Stimulated activated CD8-positive, alpha-beta memory T cell treated with anti-CD3 and anti-CD28 coated beads, Interleukin-2, amount 100 ng/mL, for 48 hours (primary cell): ENCODE results near the gene RELN.

Source experiments
- DNase-seq, 2 donors: peaks; one replicate each; pipeline ENCODE4 v3.0.0-alpha.2; 2020; ENCODE audit warnings: low read depth in 2 of 2

Gene RELN

DNA sequence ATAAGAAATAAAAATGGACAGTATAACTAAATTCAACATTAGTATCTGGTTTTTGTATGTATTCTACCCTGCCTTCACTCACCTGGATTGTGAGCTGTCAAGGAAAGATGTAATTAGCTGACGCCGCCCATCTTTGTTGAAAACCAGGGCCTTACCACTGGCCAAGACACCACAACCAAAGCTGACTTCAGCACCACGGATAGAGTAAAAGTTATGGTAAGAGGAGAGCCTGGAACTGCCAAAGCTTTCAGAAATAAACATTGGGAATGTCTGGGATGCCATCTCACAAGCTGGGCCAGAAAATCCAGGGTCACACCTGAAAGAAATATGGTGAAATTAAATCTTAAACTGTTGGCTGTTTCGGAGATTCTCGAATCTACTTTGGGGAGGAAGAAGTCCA is 353.3 kb downstream of the RELN start:
- no peak for DNase-seq

DNA sequence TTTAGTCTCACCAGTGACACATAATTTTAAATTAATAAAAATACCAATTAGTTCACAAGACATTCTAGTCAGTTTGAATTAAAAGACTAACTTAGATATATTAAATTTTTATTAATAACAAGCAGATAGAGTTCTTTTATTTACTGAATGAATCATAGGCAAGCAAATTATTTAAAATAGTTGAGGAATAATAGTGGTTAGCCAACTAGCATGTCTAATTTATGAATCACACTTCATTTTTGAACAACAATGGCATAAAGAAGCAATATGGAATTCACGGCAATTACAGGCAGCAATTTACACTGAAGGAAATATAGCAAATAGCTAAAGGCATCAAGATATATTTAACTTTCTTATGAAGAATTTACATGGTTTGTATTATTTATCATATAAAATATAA is 356.5 kb downstream of the RELN start:
- DNase-seq, result no peak

GRCh38 chr7:103632005-103632639 is 357.3 kb downstream of the RELN start:
- DNase-seq, result no peak

DNA sequence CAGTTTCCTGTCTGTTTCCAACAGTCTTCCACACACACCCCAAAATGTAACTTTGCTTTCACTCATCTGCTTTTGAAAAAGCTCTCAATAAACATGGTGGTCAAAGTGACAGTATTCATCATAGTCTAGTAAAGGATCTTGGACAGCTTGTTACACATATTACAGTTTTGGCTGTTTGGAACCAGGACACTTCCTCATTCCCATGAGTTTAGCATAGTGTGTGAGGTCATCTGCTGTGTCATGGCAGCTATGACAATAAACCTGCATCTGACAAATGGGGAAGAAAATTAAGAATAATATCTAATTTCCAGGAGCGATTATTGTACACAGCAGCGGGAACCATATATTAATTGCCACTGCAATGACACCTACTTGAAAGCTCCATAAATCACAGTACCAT is 359.1 kb downstream of the RELN start:
- DNase-seq, result no peak

DNA sequence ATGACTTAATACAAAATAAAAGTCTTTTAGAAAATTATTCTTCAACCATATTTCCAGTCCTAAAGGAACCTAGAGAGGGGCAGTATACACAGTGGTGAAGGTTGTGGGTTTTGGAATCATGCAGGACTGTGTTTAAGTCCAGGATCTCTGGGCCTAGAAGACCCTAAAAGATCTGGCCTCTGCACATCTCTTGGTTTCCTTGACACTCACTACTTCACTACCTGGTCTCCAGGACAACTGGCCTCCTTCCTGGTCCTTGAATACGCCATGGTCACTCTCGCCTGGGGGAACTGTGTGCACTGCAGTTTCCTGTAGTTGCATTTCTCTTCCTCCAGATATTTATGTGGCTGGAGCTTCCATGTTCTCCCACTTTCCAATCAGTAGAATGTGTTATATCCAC is 360.7 kb downstream of the RELN start:
- DNase-seq, result no peak

- DNase-seq, result no peak
Measured at GRCh38 chr7:103626776-103627175, 362.7 kb downstream of the RELN start.

DNA sequence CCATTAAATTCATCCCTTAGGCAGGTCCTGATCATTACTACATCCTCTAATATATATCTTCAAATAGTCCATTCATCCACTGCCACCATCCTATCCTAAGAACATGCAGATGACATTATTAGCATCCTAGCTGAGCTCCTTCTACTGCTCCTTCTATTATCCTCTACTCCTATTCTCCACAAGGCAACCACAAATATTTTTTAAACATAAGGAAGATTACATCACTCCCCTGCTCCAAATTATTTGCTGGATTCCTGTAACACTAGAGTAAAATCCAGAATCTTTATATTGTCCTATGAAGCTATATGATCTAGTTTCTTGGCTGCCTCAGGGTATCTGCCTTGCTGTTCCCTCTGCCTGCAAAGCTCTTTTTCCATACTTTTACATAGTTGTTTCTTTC is 367.2 kb downstream of the RELN start:
- no peak for DNase-seq

DNA sequence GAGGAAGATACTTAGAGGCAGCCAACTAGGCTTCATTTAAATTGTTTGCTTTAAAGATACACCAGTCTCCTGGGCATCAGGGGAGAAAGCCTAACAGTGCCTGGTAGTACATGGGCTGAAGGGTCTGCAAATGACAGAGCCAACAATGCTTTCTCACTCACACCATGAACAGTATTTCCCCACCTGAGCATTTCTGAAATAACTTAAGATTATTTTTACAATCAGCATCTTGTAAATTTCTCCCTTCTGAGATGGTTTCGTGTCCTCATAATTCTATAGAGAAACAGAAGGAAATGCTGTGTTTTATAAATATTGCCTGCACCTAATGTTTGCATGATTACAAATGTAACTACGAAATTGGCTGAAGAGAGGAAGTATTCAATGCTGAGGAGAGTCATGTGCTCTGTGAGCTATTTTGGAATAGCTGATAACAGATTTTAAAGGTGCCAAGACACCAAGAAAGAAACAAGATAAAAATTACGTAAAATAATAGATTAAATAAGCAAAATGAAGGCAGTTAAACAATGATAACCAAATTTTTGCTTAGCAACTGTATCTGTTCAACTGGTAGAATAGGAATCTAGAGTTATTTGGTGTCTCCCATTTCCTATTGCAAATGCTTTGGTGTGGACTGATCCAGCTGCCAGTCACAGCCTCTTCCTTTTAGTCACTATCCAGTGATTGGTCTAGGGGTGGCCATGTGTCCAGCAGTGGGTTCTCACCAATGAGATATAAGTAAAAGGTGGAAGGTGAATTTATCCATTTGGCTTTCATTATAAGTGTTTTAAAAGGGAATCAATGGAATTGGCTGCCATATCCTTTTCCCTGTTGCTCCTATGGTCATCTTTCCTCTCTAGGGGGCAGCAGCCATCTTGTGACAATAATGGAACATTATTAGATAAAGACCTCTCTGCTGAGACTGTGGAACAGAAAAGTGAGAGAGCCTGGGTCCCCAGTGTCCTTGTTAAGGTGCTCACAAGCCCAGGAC is 375.5 kb downstream of the RELN start:
- no peak for DNase-seq

- no peak for DNase-seq
Measured at GRCh38 chr7:103609778-103610177, 379.7 kb downstream of the RELN start.

DNA sequence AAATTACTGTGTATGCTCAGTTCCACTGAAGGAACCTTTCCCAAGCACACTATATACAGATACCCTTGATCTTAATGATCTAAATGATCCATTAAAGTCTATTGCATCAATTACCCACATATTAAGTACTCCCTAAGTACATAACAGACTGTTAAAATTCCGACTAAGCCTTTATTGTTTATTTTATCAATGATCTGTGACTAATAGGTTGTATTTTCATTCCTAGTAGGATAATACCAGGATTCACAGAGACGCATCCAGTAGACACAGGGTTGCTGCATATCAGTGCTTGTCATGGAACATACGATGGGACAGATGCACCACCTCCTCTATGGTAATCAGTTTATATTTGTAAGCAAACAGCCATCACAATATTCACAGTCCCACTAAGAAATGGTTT is 383.8 kb downstream of the RELN start:
- no peak for DNase-seq

DNA sequence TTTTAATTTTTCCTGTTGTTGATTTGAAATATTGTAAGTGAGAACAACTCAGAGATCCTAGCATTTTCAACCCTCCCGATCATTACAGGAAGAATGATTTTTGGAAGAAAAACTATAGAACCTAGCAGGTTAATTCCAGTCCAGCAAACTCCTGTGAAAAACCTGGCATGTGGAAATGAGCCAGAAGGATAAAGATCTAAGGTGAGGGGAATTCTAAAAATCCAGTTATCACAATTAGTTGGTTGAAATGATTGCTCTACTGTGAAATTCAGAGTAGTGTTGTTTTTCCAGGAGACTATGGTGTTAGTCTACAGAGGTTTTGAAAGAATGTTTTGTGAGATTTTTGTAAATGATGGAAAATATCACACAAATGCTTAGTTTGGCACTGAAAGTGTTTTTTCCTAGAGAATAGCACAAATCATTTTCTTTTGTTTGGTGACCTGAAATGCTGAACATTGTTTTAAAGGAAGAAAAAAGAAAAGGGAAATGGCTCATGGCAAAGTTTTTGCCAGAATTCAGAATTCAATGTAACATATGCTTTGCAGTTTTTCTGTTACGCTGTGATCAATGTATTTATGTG is 391.0 kb downstream of the RELN start:
- no peak for DNase-seq

DNA sequence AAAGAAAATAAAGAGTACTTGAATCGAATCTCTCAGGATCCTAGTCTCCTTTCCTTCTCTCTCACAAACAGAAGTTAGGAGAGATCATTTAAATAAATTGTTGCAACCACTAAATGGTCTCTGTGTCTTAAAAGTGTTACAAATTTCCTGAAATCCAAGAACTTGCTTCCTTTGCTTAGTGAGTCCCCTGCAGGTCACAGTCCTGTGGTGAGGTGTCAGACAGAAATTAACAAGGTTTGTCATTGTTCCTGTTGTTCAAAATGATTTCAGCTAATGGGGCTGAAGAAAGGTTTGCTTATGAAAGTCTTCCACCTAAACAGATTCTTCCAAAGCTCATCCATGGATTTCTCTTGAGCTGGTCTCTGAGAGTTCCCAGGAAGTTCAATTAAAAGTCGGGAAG is 391.9 kb downstream of the RELN start:
- DNase-seq, result no peak

DNA sequence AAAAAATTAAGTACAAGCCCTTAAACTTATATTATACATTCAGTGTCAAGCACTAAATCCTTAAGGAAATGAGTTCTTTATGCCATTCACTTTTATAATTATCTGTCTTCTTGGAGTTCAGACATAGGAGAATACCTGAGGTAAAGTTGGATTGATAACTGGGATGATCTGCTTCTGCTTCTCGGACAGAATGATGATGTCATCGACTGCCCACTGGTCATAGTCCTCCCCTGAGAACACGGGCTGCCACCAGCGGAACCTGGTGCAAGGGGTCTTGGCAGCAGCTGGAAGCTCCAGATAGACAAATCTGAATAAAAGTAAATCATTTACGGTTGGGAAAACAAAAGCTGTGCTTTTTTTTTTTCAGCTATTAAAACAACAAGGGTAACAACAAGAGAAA is 395.3 kb downstream of the RELN start:
- DNase-seq, result no peak

DNA sequence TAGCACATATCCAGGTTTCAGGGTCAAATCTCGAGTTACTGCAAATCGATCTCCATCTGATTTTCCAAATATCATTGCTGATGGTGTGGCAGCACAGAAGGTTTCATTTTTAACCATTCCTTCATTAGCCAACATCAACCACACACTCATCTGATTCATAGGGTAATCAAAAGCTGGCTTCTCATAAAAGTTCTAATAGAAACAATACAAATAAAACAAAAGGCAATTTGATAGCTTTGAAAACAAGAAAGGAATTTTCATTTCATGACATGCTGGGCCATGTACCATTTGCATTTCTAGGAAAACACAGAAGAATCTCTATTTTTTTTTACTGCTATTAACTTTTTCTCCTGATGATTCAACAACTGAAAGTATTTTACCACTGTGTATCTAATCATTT is 395.8 kb downstream of the RELN start:
- no peak for DNase-seq

DNA sequence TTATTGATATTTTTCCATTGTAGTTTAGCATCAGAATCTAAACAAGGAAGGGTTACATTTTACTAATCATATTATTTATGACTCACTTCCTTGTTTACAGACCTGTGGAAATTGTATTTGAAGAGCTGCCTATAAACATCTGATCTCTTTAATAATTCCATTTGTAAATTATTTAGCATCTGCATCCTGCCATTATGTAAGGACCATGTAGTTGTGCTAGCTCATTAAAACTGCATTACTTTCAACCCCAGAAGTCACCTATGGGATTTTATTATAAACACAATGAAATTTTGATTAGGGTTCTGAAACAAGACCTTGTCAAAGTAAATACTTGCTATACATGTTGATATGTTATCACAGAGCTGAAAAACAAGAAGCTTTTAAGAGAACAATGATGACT is 396.6 kb downstream of the RELN start:
- DNase-seq, result no peak

- DNase-seq, result no peak
Measured at GRCh38 chr7:103592187-103592586, 397.3 kb downstream of the RELN start.

- DNase-seq, result no peak
Measured at GRCh38 chr7:103580031-103580430, 409.4 kb downstream of the RELN start.

DNA sequence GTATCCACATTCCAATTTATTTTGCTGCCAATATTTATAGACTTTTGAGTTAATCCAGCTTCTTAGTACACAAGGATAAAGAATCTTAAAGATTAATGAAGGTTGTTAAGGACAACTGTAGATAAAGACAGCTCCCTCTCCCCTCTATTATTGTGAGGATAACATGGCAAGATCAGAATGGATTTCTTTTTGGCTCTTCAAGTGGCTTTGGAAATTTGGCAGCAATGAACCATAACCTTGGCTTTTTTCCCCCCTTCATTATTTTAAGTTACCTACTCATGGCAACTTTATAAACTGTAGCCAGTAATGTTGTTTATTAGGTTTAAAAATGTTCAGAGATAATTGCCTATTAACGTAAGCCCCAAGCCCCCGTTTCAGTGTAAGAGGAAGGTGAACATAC is 412.4 kb downstream of the RELN start:
- DNase-seq, result no peak

DNA sequence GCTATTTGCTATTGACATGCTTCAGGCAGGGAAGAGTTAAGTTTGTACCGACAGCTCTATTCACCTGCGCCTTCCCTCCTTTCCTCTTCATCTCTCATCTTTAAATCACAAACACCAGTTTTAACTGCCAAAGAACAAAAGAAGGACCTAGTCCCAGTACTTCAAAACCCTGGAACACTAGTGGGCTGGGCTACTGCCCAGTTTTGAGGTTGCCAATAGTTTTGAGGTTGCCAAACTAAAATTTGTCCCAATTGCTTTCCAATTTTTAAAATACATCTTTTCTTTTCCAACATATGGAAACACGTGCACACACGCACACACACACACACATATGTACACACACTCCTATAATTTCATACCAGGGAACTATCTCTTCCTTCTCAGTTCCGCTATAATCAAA is 412.8 kb downstream of the RELN start:
- no peak for DNase-seq

DNA sequence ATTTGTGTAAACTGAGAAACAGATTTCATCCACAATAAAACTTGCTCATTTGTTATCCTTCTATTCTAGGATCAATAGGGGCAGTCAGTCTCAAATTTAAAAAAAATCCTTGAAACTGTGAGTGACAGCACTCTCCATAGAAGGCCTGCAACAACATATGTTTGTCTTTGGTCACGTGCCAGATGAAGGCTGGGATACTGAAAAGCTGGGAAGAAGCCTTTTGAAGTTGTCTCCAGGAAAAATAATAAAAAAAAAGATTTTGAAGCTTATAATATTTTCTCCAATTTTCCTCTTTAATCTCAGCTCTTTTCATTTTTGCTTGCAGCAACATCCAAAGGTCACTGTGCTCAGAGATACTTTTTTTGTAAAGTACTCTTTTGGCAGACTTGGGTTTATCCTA is 414.9 kb downstream of the RELN start:
- no peak for DNase-seq

DNA sequence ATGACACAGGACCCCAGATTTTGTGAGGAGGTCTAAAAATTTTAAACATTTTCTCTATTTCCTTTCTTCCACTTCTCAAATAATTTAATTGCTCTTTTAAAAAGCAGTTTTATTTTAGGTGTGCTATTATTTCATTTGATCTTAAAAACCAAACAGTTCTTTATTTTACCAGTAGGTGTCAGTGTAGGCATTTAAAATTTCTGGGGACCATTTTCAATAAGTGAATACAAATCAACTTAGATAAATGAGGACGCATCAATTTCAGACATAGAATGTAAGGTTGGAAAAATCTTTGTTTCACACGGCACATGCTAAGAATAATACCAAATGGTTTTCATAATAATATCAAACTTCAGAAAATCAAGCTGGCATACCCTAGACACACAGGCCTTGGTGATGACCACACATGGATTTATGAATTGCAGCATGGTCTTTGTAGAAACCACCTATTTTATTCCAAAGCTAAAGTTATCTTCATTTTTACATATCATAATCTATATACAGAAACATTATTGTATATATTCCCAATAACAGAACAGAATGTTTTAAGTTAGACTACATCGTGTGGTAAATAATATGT is 415.9 kb downstream of the RELN start:
- DNase-seq, result no peak

DNA sequence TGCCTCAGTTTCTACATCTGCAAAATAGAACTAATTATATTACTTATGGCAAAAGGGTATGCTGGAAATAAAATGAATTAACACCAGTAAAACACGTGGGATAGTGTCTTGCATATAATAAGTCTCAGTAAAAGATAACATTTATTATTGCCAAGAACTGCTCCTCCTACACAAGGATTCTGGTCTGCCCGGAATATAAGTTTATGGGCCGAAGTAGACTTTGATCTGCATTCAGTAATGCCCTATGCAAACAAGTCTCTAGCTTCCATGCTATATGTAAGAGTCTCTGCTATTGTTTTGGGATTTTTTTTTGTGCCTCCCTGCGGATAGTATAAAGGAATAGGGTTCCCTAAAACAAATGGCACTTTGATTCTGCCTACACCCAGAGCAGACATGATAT is 417.9 kb downstream of the RELN start:
- no peak for DNase-seq
